Type B pancreatic cell (in vitro differentiated cells): ENCODE measurements around the gene MED12L. TPM values are rescaled to one million over a fixed set of nuclear protein-coding genes. Genes with fewer than 3 reads are reported as not detected.

Source experiments
- DNase-seq: peaks from one replicate; pipeline ENCODE4 v3.0.0; 2021; ENCODE audit warnings: mixed read lengths; ENCODE audit not compliant: unreplicated experiment; ENCODE audit errors: extremely low spot score
- H3K27ac Mint-ChIP-seq: 2 replicates; pipeline ENCODE4 v1.8.0; 2021; ENCODE audit warnings: mild to moderate bottlenecking, mixed read lengths
- H3K27me3 Mint-ChIP-seq: 2 replicates; pipeline ENCODE4 v1.8.0; 2021; ENCODE audit warnings: mixed read lengths
- H3K36me3 Mint-ChIP-seq: 2 replicates; pipeline ENCODE4 v1.8.0; 2021; ENCODE audit warnings: mixed read lengths
- H3K4me1 Mint-ChIP-seq: one replicate; pipeline ENCODE4 v1.8.0; 2021; ENCODE audit warnings: mixed read lengths; ENCODE audit not compliant: unreplicated experiment
- H3K4me3 Mint-ChIP-seq: 2 replicates; pipeline ENCODE4 v1.8.0; 2021; ENCODE audit warnings: mild to moderate bottlenecking, mixed read lengths
- H3K9me3 Mint-ChIP-seq: 2 replicates; pipeline ENCODE4 v1.8.0; 2021; ENCODE audit warnings: mixed read lengths
- CTCF ChIP-seq: fragments of 200-600 bp; sonication (generic); conservative IDR thresholded peaks from 2 replicates; pipeline ENCODE4 v1.5.0; 2021; ENCODE audit warnings: antibody characterized with exemption, mild to moderate bottlenecking
- total RNA-seq: library from RNA; stranded (reverse); gene quantifications from 2 replicates; pipeline ENCODE4 v1.2.1, GENCODE V29; 2021; ENCODE audit warnings: low replicate concordance

The MED12L gene
- total RNA-seq, 1 donor from 2014 or later, result 6.4 TPM

GRCh38 chr3:151203051-151203420 lies 117.6 kb downstream of the MED12L start, which contains the start of gene GPR171:
GPR171 (minus strand) TSS chr3:151203216; CDS start chr3:151199386, 3,830 bp downstream.
- TF ChIP-seq CTCF, result no peak
- H3K27me3 Mint-ChIP-seq, result no peaks in the 10 kb centered on the region
- H3K36me3 Mint-ChIP-seq, result no peaks in the 10 kb centered on the region
- H3K27ac Mint-ChIP-seq, result no peak within 1 kb of the TSS
- H3K9me3 Mint-ChIP-seq, result no peaks in the 10 kb centered on the region
- H3K4me1 Mint-ChIP-seq, result no peaks in the 10 kb centered on the region
- no peak within 1 kb of the TSS for H3K4me3 Mint-ChIP-seq
- DNase-seq, result no peak

DNA sequence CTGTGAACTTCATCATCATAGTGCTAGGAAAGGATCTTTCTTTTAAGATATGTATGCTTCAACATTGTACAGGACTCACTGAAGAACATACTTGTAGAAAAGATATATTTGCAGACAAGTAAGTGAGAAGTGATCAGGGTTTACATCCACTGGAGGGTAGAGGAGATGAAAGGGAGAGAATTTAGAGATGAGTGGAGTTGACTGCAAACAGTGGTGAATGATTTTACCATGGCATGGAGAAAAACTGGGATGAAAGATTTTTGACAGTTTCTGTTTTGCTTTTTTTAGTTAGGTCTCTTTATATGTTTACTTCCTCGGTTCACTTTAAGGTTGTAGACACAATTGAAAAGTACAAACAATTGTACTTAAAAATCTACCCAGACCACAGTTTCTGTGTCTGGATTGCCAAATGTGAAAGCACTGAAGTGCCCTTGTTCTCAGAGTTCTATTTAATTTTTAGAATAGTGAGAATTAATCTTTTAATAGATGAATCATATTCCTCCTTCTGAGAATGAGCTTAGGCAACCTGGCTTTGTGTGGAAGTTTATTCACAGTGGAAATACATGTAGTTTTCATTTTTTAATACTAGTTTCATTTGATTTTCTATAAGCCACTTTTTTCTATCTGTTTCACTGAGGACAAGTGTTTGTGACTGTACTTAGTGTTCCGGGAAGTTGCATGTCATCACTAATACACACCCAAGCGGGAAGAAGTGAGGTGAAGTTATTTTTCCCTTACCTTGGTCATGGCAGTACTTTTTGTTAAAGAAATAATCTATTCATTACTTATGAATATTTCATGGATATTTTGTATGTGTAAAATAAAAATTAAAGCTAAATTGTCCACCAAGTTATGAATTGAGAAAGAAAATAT lies 119.3 kb downstream of the MED12L start:
- H3K9me3 Mint-ChIP-seq, result no peaks in the 10 kb centered on the region
- H3K27ac Mint-ChIP-seq, result no peak overlapping the region
- no peak for TF ChIP-seq CTCF
- H3K36me3 Mint-ChIP-seq, result no peaks in the 10 kb centered on the region
- no peak overlapping the region for H3K4me3 Mint-ChIP-seq
- H3K27me3 Mint-ChIP-seq, result no peaks in the 10 kb centered on the region
- H3K4me1 Mint-ChIP-seq, result no peaks in the 10 kb centered on the region
- DNase-seq, result no peak

- no peak for DNase-seq
- Mint-ChIP-seq H3K9me3 (no peaks in the 10 kb centered on the region), H3K4me1 (peaks cover 2% of the 10 kb centered on the region), H3K4me3 (no peak overlapping the region), H3K27me3 (no peaks in the 10 kb centered on the region), H3K36me3 (no peaks in the 10 kb centered on the region), H3K27ac (no peak overlapping the region)
- no peak for TF ChIP-seq CTCF
Observed at GRCh38 chr3:151205482-151205881, 120.0 kb downstream of the MED12L start.

DNA sequence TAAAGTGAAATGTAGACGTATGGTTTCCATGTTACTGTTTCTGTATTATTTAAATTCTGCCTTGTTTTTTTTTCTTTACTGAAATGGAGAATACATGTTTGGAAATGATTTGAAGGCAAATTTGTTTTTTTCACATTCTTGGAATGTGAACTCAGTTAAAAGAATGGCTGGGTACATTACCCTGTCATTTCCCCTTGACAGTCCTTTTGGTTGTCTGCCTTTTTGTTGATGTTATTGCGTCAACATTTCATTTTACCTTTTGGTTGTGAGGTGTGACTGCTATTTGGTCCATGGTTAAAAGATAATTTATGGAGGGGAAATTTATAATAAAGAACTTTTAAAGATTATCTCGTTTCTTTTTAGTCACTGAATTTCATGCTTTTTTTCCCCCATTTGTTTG lies 120.7 kb downstream of the MED12L start:
- H3K27me3 Mint-ChIP-seq, result no peaks in the 10 kb centered on the region
- no peak for TF ChIP-seq CTCF

DNA sequence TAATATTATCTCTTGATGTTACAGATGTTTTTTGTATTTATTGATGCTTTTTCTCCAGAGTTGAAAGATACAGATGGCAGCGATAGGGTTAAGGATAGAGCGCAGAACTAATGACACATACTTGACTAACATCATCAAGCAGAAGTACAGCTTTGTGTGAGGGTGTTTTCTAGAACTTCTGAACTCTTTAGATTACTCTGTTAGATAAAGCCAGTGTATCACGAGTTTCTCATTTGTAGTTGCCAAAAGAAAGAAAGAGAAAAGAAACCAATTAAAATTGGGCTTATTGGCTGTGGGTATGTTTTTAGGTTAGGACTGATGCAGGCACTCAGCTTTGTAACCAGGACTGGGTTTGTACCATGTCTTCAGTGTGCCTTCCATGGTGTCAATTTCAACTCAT lies 124.2 kb downstream of the MED12L start:
- Mint-ChIP-seq H3K36me3 (no peaks in the 10 kb centered on the region), H3K9me3 (no peaks in the 10 kb centered on the region), H3K4me1 (peaks cover 5% of the 10 kb centered on the region), H3K4me3 (no peak overlapping the region), H3K27me3 (no peaks in the 10 kb centered on the region), H3K27ac (no peak overlapping the region)
- no peak for DNase-seq
- no peak for TF ChIP-seq CTCF

More for the DNA sequence above, 120.7 kb downstream of the MED12L start:
- H3K4me1 Mint-ChIP-seq, result peaks cover 5% of the 10 kb centered on the region
- DNase-seq, result no peak
- H3K4me3 Mint-ChIP-seq, result no peak overlapping the region
- H3K36me3 Mint-ChIP-seq, result no peaks in the 10 kb centered on the region
- H3K27ac Mint-ChIP-seq, result no peak overlapping the region
- H3K9me3 Mint-ChIP-seq, result no peaks in the 10 kb centered on the region
